HepG2 (cell line): ENCODE measurements around the gene RAD51.

Source experiments
- CTCF ChIP-seq: sonication (generic); formaldehyde crosslinking; IDR thresholded peaks from 2 replicates; pipeline ENCODE4 v1.5.0; 2020; ENCODE audit warnings: mild to moderate bottlenecking, missing genetic modification reagents, moderate library complexity
- KLF16 ChIP-seq, 2 experiments: sonication (generic) in 1 of 2; formaldehyde crosslinking in 1 of 2; IDR thresholded peaks; 2 replicates each; pipeline versions ENCODE4 v1.6.1 to v1.8.0; 2016 to 2023; ENCODE audit warnings: missing genetic modification reagents in 2 of 2, missing compliant biosample characterization in 1 of 2
- MBNL3 ChIP-seq: fragments of 250-450 bp; sonication (Bioruptor Pico); conservative IDR thresholded peaks from 2 replicates; pipeline ENCODE4 v1.8.0; 2022; ENCODE audit warnings: mild to moderate bottlenecking, inconsistent platforms
- YY1 ChIP-seq: IDR thresholded peaks from 2 replicates; pipeline ENCODE4 v1.6.1; 2011; ENCODE audit warnings: low read length, low read depth, moderate library complexity, mild to moderate bottlenecking; ENCODE audit not compliant: insufficient read depth, insufficient replicate concordance
- ZMAT3 ChIP-seq: sonication (generic); formaldehyde crosslinking; conservative IDR thresholded peaks from 2 replicates; pipeline ENCODE4 v1.7.0; 2021; ENCODE audit warnings: missing genetic modification reagents
- ZNF24 ChIP-seq: fragments of 450-650 bp; IDR thresholded peaks from 2 replicates; pipeline ENCODE4 v1.6.1; 2017; ENCODE audit warnings: antibody characterized with exemption, mild to moderate bottlenecking

GRCh38 chr15:40739854-40740253 is 44.9 kb downstream of the RAD51 start:
- TF ChIP-seq YY1 (no peak), MBNL3 (CRISPR knock-in tag) (no peak), CTCF (CRISPR knock-in tag) (no peak), ZNF24 (no peak), ZMAT3 (CRISPR knock-in tag) (no peak), KLF16 (CRISPR knock-in tag; IDR thresholded peaks at IDR 0.05) (no peak)
